ENCODE results near the gene CMTM8.

Gene CMTM8

GRCh38 chr3:32316976-32317375 is 78.5 kb downstream of the CMTM8 start:
- Histone ChIP-seq H3K4me2 (ENCODE audit: low read length) (no peak overlapping the region), H3K27ac (ENCODE audit: low read length) (no peak overlapping the region), H3K79me2 (ENCODE audit: low read length) (no peaks in the 10 kb centered on the region), H3K27me3 (ENCODE audit: low read depth, low read length) (no peaks in the 10 kb centered on the region), H3K36me3 (replicated peaks; ENCODE audit: low read depth, low read length) (no peaks in the 10 kb centered on the region), H2AFZ (ENCODE audit: low read depth, low read length) (no peak overlapping the region), H3K9me3 (ENCODE audit: insufficient read depth, low read length) (no peaks in the 10 kb centered on the region), H3K9ac (ENCODE audit: low read length) (no peak overlapping the region), H3K4me3 (ENCODE audit: low read length) (no peak overlapping the region), H4K20me1 (ENCODE audit: insufficient read depth, low read length) (no peaks in the 10 kb centered on the region), H3K4me1 (ENCODE audit: low read length) (peaks cover 7% of the 10 kb centered on the region; the same call in 1 of the 2 replicates)
- TF ChIP-seq, protein P1, sequence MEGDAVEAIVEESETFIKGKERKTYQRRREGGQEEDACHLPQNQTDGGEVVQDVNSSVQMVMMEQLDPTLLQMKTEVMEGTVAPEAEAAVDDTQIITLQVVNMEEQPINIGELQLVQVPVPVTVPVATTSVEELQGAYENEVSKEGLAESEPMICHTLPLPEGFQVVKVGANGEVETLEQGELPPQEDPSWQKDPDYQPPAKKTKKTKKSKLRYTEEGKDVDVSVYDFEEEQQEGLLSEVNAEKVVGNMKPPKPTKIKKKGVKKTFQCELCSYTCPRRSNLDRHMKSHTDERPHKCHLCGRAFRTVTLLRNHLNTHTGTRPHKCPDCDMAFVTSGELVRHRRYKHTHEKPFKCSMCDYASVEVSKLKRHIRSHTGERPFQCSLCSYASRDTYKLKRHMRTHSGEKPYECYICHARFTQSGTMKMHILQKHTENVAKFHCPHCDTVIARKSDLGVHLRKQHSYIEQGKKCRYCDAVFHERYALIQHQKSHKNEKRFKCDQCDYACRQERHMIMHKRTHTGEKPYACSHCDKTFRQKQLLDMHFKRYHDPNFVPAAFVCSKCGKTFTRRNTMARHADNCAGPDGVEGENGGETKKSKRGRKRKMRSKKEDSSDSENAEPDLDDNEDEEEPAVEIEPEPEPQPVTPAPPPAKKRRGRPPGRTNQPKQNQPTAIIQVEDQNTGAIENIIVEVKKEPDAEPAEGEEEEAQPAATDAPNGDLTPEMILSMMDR (IDR thresholded peaks at IDR 0.05; ENCODE audit: low read depth, low read length): no peak
- no peak for TF ChIP-seq EZH2phosphoT487 (IDR thresholded peaks at IDR 0.05; ENCODE audit: low read depth)

- no peak overlapping the region for H2AFZ ChIP-seq (ENCODE audit: low read depth, low read length)
- H3K4me3 ChIP-seq (ENCODE audit: low read length): no peak overlapping the region
- no peak overlapping the region for H3K27ac ChIP-seq (ENCODE audit: low read length)
- H3K79me2 ChIP-seq (ENCODE audit: low read length): no peaks in the 10 kb centered on the region
- H3K4me1 ChIP-seq (ENCODE audit: low read length): no peaks in the 10 kb centered on the region
- no peak overlapping the region for H3K4me2 ChIP-seq (ENCODE audit: low read length)
- no peaks in the 10 kb centered on the region; the same call in 1 of the 2 replicates for H4K20me1 ChIP-seq (ENCODE audit: insufficient read depth, low read length)
- TF ChIP-seq, protein P1 (IDR thresholded peaks at IDR 0.05; ENCODE audit: low read depth, low read length): no peak
- no peak for TF ChIP-seq EZH2phosphoT487 (IDR thresholded peaks at IDR 0.05; ENCODE audit: low read depth)
- H3K27me3 ChIP-seq (ENCODE audit: low read depth, low read length): 0 out of 2 replicates have a peak, but pooled peaks cover under 1% of the 10 kb centered on the region
- H3K36me3 ChIP-seq (replicated peaks; ENCODE audit: low read depth, low read length): no peaks in the 10 kb centered on the region
- no peak overlapping the region for H3K9ac ChIP-seq (ENCODE audit: low read length)
- H3K9me3 ChIP-seq (ENCODE audit: insufficient read depth, low read length): no peaks in the 10 kb centered on the region
Measured at GRCh38 chr3:32319607-32320006, 81.1 kb downstream of the CMTM8 start.

GRCh38 chr3:32320080-32320479 is 81.6 kb downstream of the CMTM8 start:
- no peak for TF ChIP-seq EZH2phosphoT487 (IDR thresholded peaks at IDR 0.05; ENCODE audit: low read depth)
- TF ChIP-seq, protein P1 (IDR thresholded peaks at IDR 0.05; ENCODE audit: low read depth, low read length): no peak
- H3K27me3 ChIP-seq (ENCODE audit: low read depth, low read length): 0 out of 2 replicates have a peak, but pooled peaks cover 4% of the 10 kb centered on the region
- H3K4me2 ChIP-seq (ENCODE audit: low read length): no peak overlapping the region
- no peaks in the 10 kb centered on the region for H3K79me2 ChIP-seq (ENCODE audit: low read length)
- H3K9ac ChIP-seq (ENCODE audit: low read length): no peak overlapping the region
- H4K20me1 ChIP-seq (ENCODE audit: insufficient read depth, low read length): no peaks in the 10 kb centered on the region; the same call in 1 of the 2 replicates
- H3K9me3 ChIP-seq (ENCODE audit: insufficient read depth, low read length): no peaks in the 10 kb centered on the region
- H3K4me1 ChIP-seq (ENCODE audit: low read length): no peaks in the 10 kb centered on the region
- H3K4me3 ChIP-seq (ENCODE audit: low read length): no peak overlapping the region
- H3K27ac ChIP-seq (ENCODE audit: low read length): no peak overlapping the region
- no peaks in the 10 kb centered on the region for H3K36me3 ChIP-seq (replicated peaks; ENCODE audit: low read depth, low read length)
- no peak overlapping the region for H2AFZ ChIP-seq (ENCODE audit: low read depth, low read length)

DNA sequence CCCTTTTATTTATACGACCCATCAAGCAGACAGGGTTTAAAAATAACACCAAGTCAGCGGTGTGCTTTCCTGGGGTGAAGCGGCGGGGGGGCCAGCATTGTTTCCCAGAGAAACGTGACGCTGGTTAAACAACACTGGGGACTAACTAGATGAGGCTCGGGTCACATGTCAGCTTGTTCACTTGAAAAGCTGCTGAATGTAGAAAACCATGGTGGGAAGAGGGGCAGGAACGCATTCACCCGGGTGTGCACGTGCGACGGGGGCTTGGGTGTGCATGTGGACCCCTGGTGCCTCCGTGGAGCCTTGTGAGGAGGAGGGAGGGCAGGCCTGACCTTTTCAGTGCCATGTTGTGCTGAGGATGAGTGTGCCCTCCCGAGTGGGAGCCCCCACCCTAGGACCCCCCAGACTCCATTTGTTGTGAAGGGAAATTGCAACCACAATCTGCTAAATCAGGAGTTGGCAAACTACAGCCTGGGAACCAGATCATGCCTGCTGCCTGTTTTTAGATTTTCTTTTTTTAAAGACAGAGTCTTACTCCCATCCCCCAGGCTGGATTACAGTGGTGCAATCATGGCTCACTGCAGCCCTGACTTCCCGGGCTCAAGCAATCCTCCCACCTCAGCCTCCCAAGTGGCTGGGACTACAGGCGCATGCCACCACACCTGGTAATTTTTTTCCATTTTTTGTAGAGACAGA is 82.8 kb downstream of the CMTM8 start:
- Histone ChIP-seq H3K4me2 (ENCODE audit: low read length) (no peak overlapping the region), H4K20me1 (ENCODE audit: insufficient read depth, low read length) (no peaks in the 10 kb centered on the region; the same call in 1 of the 2 replicates), H2AFZ (ENCODE audit: low read depth, low read length) (no peak overlapping the region), H3K27ac (ENCODE audit: low read length) (no peak overlapping the region), H3K4me3 (ENCODE audit: low read length) (no peak overlapping the region), H3K36me3 (replicated peaks; ENCODE audit: low read depth, low read length) (no peaks in the 10 kb centered on the region), H3K27me3 (ENCODE audit: low read depth, low read length) (0 out of 2 replicates have a peak, but pooled peaks cover 4% of the 10 kb centered on the region), H3K9ac (ENCODE audit: low read length) (no peak overlapping the region), H3K79me2 (ENCODE audit: low read length) (no peaks in the 10 kb centered on the region), H3K9me3 (ENCODE audit: insufficient read depth, low read length) (no peaks in the 10 kb centered on the region), H3K4me1 (ENCODE audit: low read length) (no peaks in the 10 kb centered on the region)
- TF ChIP-seq, protein P1 (IDR thresholded peaks at IDR 0.05; ENCODE audit: low read depth, low read length): no peak
- TF ChIP-seq EZH2phosphoT487 (IDR thresholded peaks at IDR 0.05; ENCODE audit: low read depth): no peak

Data from OCI-LY3 (cell line).